Neural cell (in vitro differentiated cells): ENCODE data around the gene RADIL. TPM values are rescaled to one million over a fixed set of nuclear protein-coding genes. Genes with fewer than 3 reads are reported as not detected.

Experiments
- H2AFZ ChIP-seq: fragments of 200-600, 300-800 bp; sonication (generic), shearing (Covaris generic); 2 replicates; pipeline ENCODE4 v1.6.0; 2014; ENCODE audit warnings: low read depth, mild to moderate bottlenecking, antibody characterized with exemption, low read length, moderate library complexity
- H3F3A ChIP-seq: fragments of 200-600 bp; shearing (Covaris generic); 2 replicates; pipeline ENCODE4 v1.6.1; 2016; ENCODE audit warnings: mild to moderate bottlenecking, moderate library complexity, mixed read lengths, antibody characterized with exemption, low read length; ENCODE audit not compliant: insufficient read depth, poor library complexity, severe bottlenecking
- H3K27ac ChIP-seq: fragments of 200-600, 300-800 bp; sonication (generic), shearing (Covaris generic); 2 replicates; pipeline ENCODE4 v1.5.1; 2014; ENCODE audit warnings: mild to moderate bottlenecking, low read length, moderate library complexity
- H3K27me3 ChIP-seq: fragments of 300-800, 200-600 bp; sonication (generic), shearing (Covaris generic); 2 replicates; pipeline ENCODE4 v1.6.0; 2014; ENCODE audit warnings: mild to moderate bottlenecking, low read depth, low read length, moderate library complexity; ENCODE audit not compliant: insufficient read depth
- H3K36me3 ChIP-seq: fragments of 300-800, 200-600 bp; sonication (generic), shearing (Covaris generic); 2 replicates; pipeline ENCODE4 v1.5.1; 2014; ENCODE audit warnings: mild to moderate bottlenecking, antibody characterized with exemption, low read length, moderate library complexity; ENCODE audit not compliant: insufficient read depth
- H3K4me2 ChIP-seq: fragments of 300-800, 200-600 bp; sonication (generic), shearing (Covaris generic); 2 replicates; pipeline ENCODE4 v1.6.0; 2014; ENCODE audit warnings: mild to moderate bottlenecking, low read length
- H3K4me3 ChIP-seq: fragments of 300-800, 200-600 bp; sonication (generic), shearing (Covaris generic); 2 replicates; pipeline ENCODE4 v1.5.1; 2014; ENCODE audit warnings: mild to moderate bottlenecking, low read length, moderate library complexity
- H3K79me2 ChIP-seq: fragments of 200-600 bp; shearing (Covaris generic); replicated peaks from 2 replicates; pipeline ENCODE4 v1.6.0; 2014; ENCODE audit warnings: mild to moderate bottlenecking, low read length, moderate library complexity; ENCODE audit not compliant: insufficient read depth
- H3K9ac ChIP-seq: fragments of 300-800, 200-600 bp; sonication (generic), shearing (Covaris generic); 2 replicates; pipeline ENCODE4 v1.6.1; 2016; ENCODE audit warnings: mild to moderate bottlenecking, low read length, mixed read lengths
- H3K9me2 ChIP-seq: fragments of 200-600 bp; shearing (Covaris generic); 2 replicates; pipeline ENCODE4 v1.6.1; 2016; ENCODE audit warnings: mild to moderate bottlenecking, low read length, mixed read lengths; ENCODE audit not compliant: insufficient read depth
- H3K9me3 ChIP-seq: fragments of 200-600, 300-800 bp; sonication (generic), shearing (Covaris generic); 2 replicates; pipeline ENCODE4 v1.6.1; 2016; ENCODE audit warnings: mild to moderate bottlenecking, mixed run types, low read length, moderate library complexity, mixed read lengths
- H4K20me1 ChIP-seq: fragments of 200-600 bp; shearing (Covaris generic); 2 replicates; pipeline ENCODE4 v1.6.1; 2016; ENCODE audit warnings: mild to moderate bottlenecking, mixed run types; ENCODE audit not compliant: insufficient read depth
- EP300 ChIP-seq: fragments of 450-650 bp; conservative IDR thresholded peaks from 2 replicates; pipeline ENCODE4 v1.6.1; 2014; ENCODE audit warnings: antibody characterized with exemption, mild to moderate bottlenecking, moderate library complexity; ENCODE audit not compliant: poor library complexity, severe bottlenecking
- EZH2 ChIP-seq: fragments of 200-600, 300-800 bp; shearing (Covaris generic), sonication (generic); IDR thresholded peaks from 2 replicates; pipeline ENCODE4 v1.6.1; 2014; ENCODE audit warnings: antibody characterized with exemption, low read length, borderline replicate concordance, mild to moderate bottlenecking; ENCODE audit not compliant: insufficient read depth, poor library complexity, severe bottlenecking
- MXI1 ChIP-seq: fragments of 450-650 bp; conservative IDR thresholded peaks from 2 replicates; pipeline ENCODE4 v1.6.1; 2014; ENCODE audit warnings: antibody characterized with exemption, mild to moderate bottlenecking; ENCODE audit not compliant: poor library complexity, severe bottlenecking
- POLR2AphosphoS5 ChIP-seq: IDR thresholded peaks from 2 replicates; pipeline ENCODE4 v1.6.1; 2012
- RAD21 ChIP-seq: fragments of 450-650 bp; conservative IDR thresholded peaks from 2 replicates; pipeline ENCODE4 v1.6.1; 2014; ENCODE audit warnings: antibody characterized with exemption, mild to moderate bottlenecking, moderate library complexity
- SMC3 ChIP-seq: fragments of 450-650 bp; conservative IDR thresholded peaks from 2 replicates; pipeline ENCODE4 v1.6.1; 2014; ENCODE audit warnings: antibody characterized with exemption, mild to moderate bottlenecking, moderate library complexity; ENCODE audit not compliant: poor library complexity
- TAF1 ChIP-seq: IDR thresholded peaks from 2 replicates; pipeline ENCODE4 v1.6.1; 2012; ENCODE audit warnings: low read depth
- polyA plus RNA-seq: library from polyadenylated mRNA; depleted of rRNA; stranded (reverse); fragments of >200 nt; gene quantifications from 2 replicates; pipeline ENCODE4 v1.2.3, GENCODE V29; 2014
- TF ChIP-seq, protein P1 (sequence below): IDR thresholded peaks from 2 replicates; pipeline ENCODE4 v1.6.1; 2012; ENCODE audit warnings: borderline replicate concordance
- TF ChIP-seq, protein P2 (sequence below): fragments of 450-650 bp; IDR thresholded peaks from 2 replicates; pipeline ENCODE4 v1.5.1; 2014; ENCODE audit warnings: antibody characterized with exemption, mild to moderate bottlenecking, moderate library complexity; ENCODE audit not compliant: poor library complexity, severe bottlenecking

Gene RADIL
- polyA plus RNA-seq, 1 donor from 2014 or later = 4.1 TPM

DNA sequence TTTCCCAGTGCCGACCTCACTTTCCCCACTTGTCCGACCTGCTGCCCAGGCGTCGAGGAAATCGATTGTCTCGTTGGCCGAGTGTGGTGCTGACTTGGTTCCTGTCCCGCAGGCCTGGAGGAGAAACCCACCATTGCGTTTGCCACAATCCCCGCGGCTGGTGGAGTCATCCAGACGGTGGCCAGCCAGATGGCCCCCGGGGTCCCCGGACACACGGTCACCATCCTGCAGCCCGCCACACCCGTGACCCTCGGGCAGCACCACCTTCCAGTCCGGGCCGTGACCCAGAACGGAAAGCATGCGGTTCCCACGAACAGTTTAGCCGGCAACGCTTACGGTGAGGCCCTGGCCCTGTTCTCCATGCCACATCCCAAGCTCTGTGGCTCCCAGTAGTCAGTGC is 122.6 kb downstream of the RADIL start:
- Histone ChIP-seq H3K27me3 (no peaks in the 10 kb centered on the region), H3K9ac (no peak overlapping the region), H3K36me3 (no peaks in the 10 kb centered on the region), H4K20me1 (no peaks in the 10 kb centered on the region), H2AFZ (no peak overlapping the region), H3K9me2 (no peaks in the 10 kb centered on the region), H3K4me3 (no peak overlapping the region), H3K4me2 (no peak overlapping the region), H3K27ac (no peak overlapping the region), H3F3A (no peaks in the 10 kb centered on the region), H3K79me2 (no peaks in the 10 kb centered on the region), H3K9me3 (no peaks in the 10 kb centered on the region)
- TF ChIP-seq SMC3 = no peak
- TF ChIP-seq POLR2AphosphoS5 = no peak
- TF ChIP-seq, protein P1, sequence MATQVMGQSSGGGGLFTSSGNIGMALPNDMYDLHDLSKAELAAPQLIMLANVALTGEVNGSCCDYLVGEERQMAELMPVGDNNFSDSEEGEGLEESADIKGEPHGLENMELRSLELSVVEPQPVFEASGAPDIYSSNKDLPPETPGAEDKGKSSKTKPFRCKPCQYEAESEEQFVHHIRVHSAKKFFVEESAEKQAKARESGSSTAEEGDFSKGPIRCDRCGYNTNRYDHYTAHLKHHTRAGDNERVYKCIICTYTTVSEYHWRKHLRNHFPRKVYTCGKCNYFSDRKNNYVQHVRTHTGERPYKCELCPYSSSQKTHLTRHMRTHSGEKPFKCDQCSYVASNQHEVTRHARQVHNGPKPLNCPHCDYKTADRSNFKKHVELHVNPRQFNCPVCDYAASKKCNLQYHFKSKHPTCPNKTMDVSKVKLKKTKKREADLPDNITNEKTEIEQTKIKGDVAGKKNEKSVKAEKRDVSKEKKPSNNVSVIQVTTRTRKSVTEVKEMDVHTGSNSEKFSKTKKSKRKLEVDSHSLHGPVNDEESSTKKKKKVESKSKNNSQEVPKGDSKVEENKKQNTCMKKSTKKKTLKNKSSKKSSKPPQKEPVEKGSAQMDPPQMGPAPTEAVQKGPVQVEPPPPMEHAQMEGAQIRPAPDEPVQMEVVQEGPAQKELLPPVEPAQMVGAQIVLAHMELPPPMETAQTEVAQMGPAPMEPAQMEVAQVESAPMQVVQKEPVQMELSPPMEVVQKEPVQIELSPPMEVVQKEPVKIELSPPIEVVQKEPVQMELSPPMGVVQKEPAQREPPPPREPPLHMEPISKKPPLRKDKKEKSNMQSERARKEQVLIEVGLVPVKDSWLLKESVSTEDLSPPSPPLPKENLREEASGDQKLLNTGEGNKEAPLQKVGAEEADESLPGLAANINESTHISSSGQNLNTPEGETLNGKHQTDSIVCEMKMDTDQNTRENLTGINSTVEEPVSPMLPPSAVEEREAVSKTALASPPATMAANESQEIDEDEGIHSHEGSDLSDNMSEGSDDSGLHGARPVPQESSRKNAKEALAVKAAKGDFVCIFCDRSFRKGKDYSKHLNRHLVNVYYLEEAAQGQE = no peak
- no peak for TF ChIP-seq TAF1
- no peak for TF ChIP-seq EZH2
- TF ChIP-seq EP300 = no peak
- no peak for TF ChIP-seq RAD21
- TF ChIP-seq, protein P2, sequence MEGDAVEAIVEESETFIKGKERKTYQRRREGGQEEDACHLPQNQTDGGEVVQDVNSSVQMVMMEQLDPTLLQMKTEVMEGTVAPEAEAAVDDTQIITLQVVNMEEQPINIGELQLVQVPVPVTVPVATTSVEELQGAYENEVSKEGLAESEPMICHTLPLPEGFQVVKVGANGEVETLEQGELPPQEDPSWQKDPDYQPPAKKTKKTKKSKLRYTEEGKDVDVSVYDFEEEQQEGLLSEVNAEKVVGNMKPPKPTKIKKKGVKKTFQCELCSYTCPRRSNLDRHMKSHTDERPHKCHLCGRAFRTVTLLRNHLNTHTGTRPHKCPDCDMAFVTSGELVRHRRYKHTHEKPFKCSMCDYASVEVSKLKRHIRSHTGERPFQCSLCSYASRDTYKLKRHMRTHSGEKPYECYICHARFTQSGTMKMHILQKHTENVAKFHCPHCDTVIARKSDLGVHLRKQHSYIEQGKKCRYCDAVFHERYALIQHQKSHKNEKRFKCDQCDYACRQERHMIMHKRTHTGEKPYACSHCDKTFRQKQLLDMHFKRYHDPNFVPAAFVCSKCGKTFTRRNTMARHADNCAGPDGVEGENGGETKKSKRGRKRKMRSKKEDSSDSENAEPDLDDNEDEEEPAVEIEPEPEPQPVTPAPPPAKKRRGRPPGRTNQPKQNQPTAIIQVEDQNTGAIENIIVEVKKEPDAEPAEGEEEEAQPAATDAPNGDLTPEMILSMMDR = no peak
- TF ChIP-seq MXI1 = no peak

GRCh38 chr7:4759211-4759610 is 124.3 kb downstream of the RADIL start:
- TF ChIP-seq MXI1 (no peak), EZH2 (no peak), TAF1 (no peak), RAD21 (no peak)
- TF ChIP-seq, protein P2 = no peak
- Histone ChIP-seq H3K4me3 (no peak overlapping the region), H3K27me3 (no peaks in the 10 kb centered on the region), H3K27ac (no peak overlapping the region), H3K36me3 (no peaks in the 10 kb centered on the region), H3K9me2 (no peaks in the 10 kb centered on the region), H3K79me2 (no peaks in the 10 kb centered on the region), H3K9ac (no peak overlapping the region), H2AFZ (no peak overlapping the region), H3F3A (no peaks in the 10 kb centered on the region), H3K9me3 (no peaks in the 10 kb centered on the region), H3K4me2 (no peak overlapping the region), H4K20me1 (no peaks in the 10 kb centered on the region)
